ENCODE measurements around the gene FGD3.

Gene FGD3

DNA sequence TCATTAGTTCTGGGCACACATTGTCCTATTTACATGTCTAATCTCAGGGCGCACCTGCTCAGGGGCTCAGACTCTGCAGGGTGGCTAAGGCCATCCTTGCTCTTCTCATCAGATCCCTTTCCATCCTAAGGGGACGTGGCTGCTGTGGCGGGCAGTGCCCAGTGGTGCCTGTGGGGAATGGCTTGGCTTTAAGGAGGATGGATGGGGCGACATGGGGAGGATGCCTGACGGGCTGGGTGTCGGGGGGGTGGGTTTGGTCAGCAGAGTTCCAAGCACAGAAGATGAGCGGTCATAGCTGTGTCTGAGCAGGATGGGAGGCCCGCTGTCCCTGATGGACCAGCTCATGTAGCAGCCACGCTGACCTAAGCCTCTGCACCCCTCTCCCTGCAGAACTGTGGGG lies 70.3 kb downstream of the FGD3 start:
- Histone ChIP-seq H3K9me3 (ENCODE audit: control insufficient read depth in 2 of 2, low read length in 2 of 2) (no peaks in the 10 kb centered on the region), H3K36me3 (ENCODE audit: control insufficient read depth in 2 of 2, insufficient read depth in 2 of 2, low read length in 2 of 2) (peaks cover 0 to 15% of the 10 kb centered on the region in 2 donors), H3K27me3 (ENCODE audit: control insufficient read depth in 2 of 2, insufficient read depth in 2 of 2, low read length in 2 of 2) (peaks cover 0 to 2% of the 10 kb centered on the region in 2 donors), H3K4me1 (ENCODE audit: control insufficient read depth in 2 of 2, insufficient read depth in 2 of 2, low read length in 2 of 2) (no peaks in the 10 kb centered on the region), H3K27ac (ENCODE audit: low read depth in 2 of 2, low read length in 2 of 2) (no peak overlapping the region), H3K4me3 (ENCODE audit: low read length in 2 of 2) (no peak overlapping the region), H3K9ac (ENCODE audit: low read depth in 1 of 2, low read length in 2 of 2) (no peak overlapping the region)

DNA sequence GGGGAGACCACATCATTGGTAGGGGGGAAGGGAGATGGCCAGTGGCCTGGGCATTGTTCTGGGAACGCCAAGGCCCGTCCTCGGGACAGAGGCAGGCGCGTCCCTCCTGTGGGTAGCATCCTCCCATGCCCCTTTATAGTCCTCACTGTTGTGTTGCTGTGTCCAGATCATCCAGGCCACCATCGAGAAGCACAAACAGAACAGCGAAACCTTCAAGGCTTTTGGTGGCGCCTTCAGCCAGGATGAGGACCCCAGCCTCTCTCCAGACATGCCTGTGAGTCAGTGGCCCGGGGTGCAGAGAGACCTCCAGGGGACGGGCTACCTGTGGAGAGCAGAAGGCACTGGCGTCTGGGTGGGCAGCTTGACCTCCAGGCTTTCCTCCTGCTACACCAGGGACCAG lies 72.8 kb downstream of the FGD3 start:
- Histone ChIP-seq H3K9ac (ENCODE audit: low read depth in 1 of 2, low read length in 2 of 2) (no peak overlapping the region), H3K27ac (ENCODE audit: low read depth in 2 of 2, low read length in 2 of 2) (no peak overlapping the region), H3K4me3 (ENCODE audit: low read length in 2 of 2) (no peak overlapping the region), H3K27me3 (ENCODE audit: control insufficient read depth in 2 of 2, insufficient read depth in 2 of 2, low read length in 2 of 2) (no peaks in the 10 kb centered on the region), H3K4me1 (ENCODE audit: control insufficient read depth in 2 of 2, insufficient read depth in 2 of 2, low read length in 2 of 2) (no peaks in the 10 kb centered on the region), H3K36me3 (ENCODE audit: control insufficient read depth in 2 of 2, insufficient read depth in 2 of 2, low read length in 2 of 2) (peaks cover 0 to 15% of the 10 kb centered on the region in 2 donors), H3K9me3 (ENCODE audit: control insufficient read depth in 2 of 2, low read length in 2 of 2) (no peaks in the 10 kb centered on the region)

DNA sequence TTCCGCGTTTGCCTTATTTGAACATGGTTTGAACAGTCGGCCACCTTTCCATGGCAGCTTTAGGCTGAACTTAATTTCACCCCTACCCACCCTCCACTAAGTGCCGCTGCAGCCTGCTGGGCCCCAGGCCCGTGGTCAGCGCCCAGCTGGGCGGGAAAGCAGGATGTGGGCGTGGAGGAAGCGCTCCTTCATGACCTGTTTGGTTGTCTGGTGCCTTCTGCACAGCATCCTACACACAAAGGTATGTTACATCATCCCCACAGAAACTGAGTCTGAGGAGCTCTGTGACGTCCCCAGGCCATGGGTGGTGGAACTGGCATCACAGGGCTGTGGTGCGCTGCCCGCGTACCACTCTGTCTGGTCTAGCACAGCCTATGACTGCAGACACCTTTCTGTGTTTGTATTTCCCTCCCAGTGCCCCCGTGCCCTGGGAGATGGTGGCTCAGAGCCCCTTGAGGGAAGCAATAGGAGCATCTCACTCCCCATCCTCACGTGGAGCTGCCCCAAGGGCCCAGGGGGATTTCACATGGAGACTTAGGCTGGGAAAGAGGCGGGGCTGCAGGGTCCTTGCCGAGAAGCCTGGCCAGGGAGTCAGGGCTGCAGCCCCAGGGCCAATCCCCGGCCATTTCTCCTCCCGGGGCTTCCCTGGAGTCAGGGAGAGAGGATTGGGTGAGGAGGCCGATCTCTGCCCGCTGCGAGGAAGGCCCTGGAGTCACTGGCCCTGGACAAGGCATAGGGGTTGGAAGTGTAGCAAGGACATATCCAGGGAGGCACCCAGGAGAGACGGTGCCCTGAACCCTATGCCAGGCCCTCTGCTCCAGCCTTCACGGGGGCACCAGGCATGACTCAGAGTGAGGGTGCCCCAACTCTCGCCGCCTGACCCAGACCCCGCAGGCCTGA lies 73.7 kb downstream of the FGD3 start:
- no peaks in the 10 kb centered on the region for H3K4me1 ChIP-seq (ENCODE audit: control insufficient read depth in 2 of 2, insufficient read depth in 2 of 2, low read length in 2 of 2)
- H3K4me3 ChIP-seq (ENCODE audit: low read length in 2 of 2): no peak overlapping the region
- H3K9me3 ChIP-seq (ENCODE audit: control insufficient read depth in 2 of 2, low read length in 2 of 2): no peaks in the 10 kb centered on the region
- no peak overlapping the region for H3K27ac ChIP-seq (ENCODE audit: low read depth in 2 of 2, low read length in 2 of 2)
- peaks cover 0 to 15% of the 10 kb centered on the region in 2 donors for H3K36me3 ChIP-seq (ENCODE audit: control insufficient read depth in 2 of 2, insufficient read depth in 2 of 2, low read length in 2 of 2)
- no peaks in the 10 kb centered on the region for H3K27me3 ChIP-seq (ENCODE audit: control insufficient read depth in 2 of 2, insufficient read depth in 2 of 2, low read length in 2 of 2)
- H3K9ac ChIP-seq (ENCODE audit: low read depth in 1 of 2, low read length in 2 of 2): no peak overlapping the region

DNA sequence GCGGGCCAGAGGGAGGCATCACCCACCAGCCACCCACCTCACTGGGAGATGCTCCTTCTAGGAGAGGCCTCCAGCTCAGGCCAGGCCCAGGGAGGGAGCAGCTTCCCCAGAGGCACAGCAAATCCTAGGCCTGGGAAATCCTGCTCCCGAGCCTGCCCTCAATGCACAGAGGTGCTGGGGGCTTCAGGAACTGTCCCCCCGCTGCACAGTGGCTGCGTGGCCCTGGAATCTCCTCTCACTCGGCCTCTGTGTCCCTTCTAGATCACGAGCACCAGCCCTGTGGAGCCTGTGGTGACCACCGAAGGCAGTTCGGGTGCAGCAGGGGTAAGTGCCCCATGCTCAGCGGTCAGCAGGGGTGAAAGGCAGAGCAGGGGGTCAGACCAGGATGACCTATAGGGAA lies 74.7 kb downstream of the FGD3 start:
- H3K27ac ChIP-seq (ENCODE audit: low read depth in 2 of 2, low read length in 2 of 2): no peak overlapping the region
- no peaks in the 10 kb centered on the region for H3K4me1 ChIP-seq (ENCODE audit: control insufficient read depth in 2 of 2, insufficient read depth in 2 of 2, low read length in 2 of 2)
- no peak overlapping the region for H3K4me3 ChIP-seq (ENCODE audit: low read length in 2 of 2)
- H3K36me3 ChIP-seq (ENCODE audit: control insufficient read depth in 2 of 2, insufficient read depth in 2 of 2, low read length in 2 of 2): peaks cover 0 to 15% of the 10 kb centered on the region in 2 donors
- H3K9me3 ChIP-seq (ENCODE audit: control insufficient read depth in 2 of 2, low read length in 2 of 2): no peaks in the 10 kb centered on the region
- no peaks in the 10 kb centered on the region for H3K27me3 ChIP-seq (ENCODE audit: control insufficient read depth in 2 of 2, insufficient read depth in 2 of 2, low read length in 2 of 2)
- H3K9ac ChIP-seq (ENCODE audit: low read depth in 1 of 2, low read length in 2 of 2): no peak overlapping the region

- no peak overlapping the region for H3K27ac ChIP-seq (ENCODE audit: low read depth in 2 of 2, low read length in 2 of 2)
- no peaks in the 10 kb centered on the region for H3K27me3 ChIP-seq (ENCODE audit: control insufficient read depth in 2 of 2, insufficient read depth in 2 of 2, low read length in 2 of 2)
- no peak overlapping the region for H3K9ac ChIP-seq (ENCODE audit: low read depth in 1 of 2, low read length in 2 of 2)
- H3K4me3 ChIP-seq (ENCODE audit: low read length in 2 of 2): no peak overlapping the region
- H3K36me3 ChIP-seq (ENCODE audit: control insufficient read depth in 2 of 2, insufficient read depth in 2 of 2, low read length in 2 of 2): peaks cover 0 to 15% of the 10 kb centered on the region in 2 donors
- H3K9me3 ChIP-seq (ENCODE audit: control insufficient read depth in 2 of 2, low read length in 2 of 2): no peaks in the 10 kb centered on the region
- H3K4me1 ChIP-seq (ENCODE audit: control insufficient read depth in 2 of 2, insufficient read depth in 2 of 2, low read length in 2 of 2): no peaks in the 10 kb centered on the region
These were observed 75.6 kb downstream of the FGD3 start for GRCh38 chr9:93022721-93023520.

GRCh38 chr9:93023521-93023815 lies 76.1 kb downstream of the FGD3 start:
- Histone ChIP-seq H3K4me3 (ENCODE audit: low read length in 2 of 2) (no peak overlapping the region), H3K27me3 (ENCODE audit: control insufficient read depth in 2 of 2, insufficient read depth in 2 of 2, low read length in 2 of 2) (no peaks in the 10 kb centered on the region), H3K9ac (ENCODE audit: low read depth in 1 of 2, low read length in 2 of 2) (no peak overlapping the region), H3K4me1 (ENCODE audit: control insufficient read depth in 2 of 2, insufficient read depth in 2 of 2, low read length in 2 of 2) (no peaks in the 10 kb centered on the region), H3K9me3 (ENCODE audit: control insufficient read depth in 2 of 2, low read length in 2 of 2) (no peaks in the 10 kb centered on the region), H3K27ac (ENCODE audit: low read depth in 2 of 2, low read length in 2 of 2) (no peak overlapping the region), H3K36me3 (ENCODE audit: control insufficient read depth in 2 of 2, insufficient read depth in 2 of 2, low read length in 2 of 2) (peaks cover 0 to 15% of the 10 kb centered on the region in 2 donors)

DNA sequence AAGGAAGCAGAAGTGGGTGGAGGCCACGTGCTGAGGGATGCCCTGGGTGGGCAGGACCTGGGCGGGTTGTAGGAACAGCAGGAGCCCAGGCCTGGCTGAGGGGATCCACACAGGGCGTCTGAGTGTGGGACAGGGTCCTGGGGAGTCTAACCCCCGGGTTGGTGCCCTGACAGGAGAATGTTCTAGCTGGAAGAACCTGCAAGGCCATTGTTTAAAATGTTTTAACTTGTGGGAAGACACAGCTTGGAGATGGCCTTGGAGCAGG lies 77.3 kb downstream of the FGD3 start:
- no peak overlapping the region for H3K9ac ChIP-seq (ENCODE audit: low read depth in 1 of 2, low read length in 2 of 2)
- H3K4me3 ChIP-seq (ENCODE audit: low read length in 2 of 2): no peak overlapping the region
- no peaks in the 10 kb centered on the region for H3K4me1 ChIP-seq (ENCODE audit: control insufficient read depth in 2 of 2, insufficient read depth in 2 of 2, low read length in 2 of 2)
- no peak overlapping the region for H3K27ac ChIP-seq (ENCODE audit: low read depth in 2 of 2, low read length in 2 of 2)
- H3K9me3 ChIP-seq (ENCODE audit: control insufficient read depth in 2 of 2, low read length in 2 of 2): no peaks in the 10 kb centered on the region
- H3K36me3 ChIP-seq (ENCODE audit: control insufficient read depth in 2 of 2, insufficient read depth in 2 of 2, low read length in 2 of 2): peaks cover 0 to 12% of the 10 kb centered on the region in 2 donors
- no peaks in the 10 kb centered on the region for H3K27me3 ChIP-seq (ENCODE audit: control insufficient read depth in 2 of 2, insufficient read depth in 2 of 2, low read length in 2 of 2)

- Histone ChIP-seq H3K4me1 (ENCODE audit: control insufficient read depth in 2 of 2, insufficient read depth in 2 of 2, low read length in 2 of 2) (no peaks in the 10 kb centered on the region), H3K27ac (ENCODE audit: low read depth in 2 of 2, low read length in 2 of 2) (no peak overlapping the region), H3K4me3 (ENCODE audit: low read length in 2 of 2) (no peak overlapping the region), H3K36me3 (ENCODE audit: control insufficient read depth in 2 of 2, insufficient read depth in 2 of 2, low read length in 2 of 2) (peaks cover 0 to 10% of the 10 kb centered on the region in 2 donors), H3K9me3 (ENCODE audit: control insufficient read depth in 2 of 2, low read length in 2 of 2) (no peaks in the 10 kb centered on the region), H3K27me3 (ENCODE audit: control insufficient read depth in 2 of 2, insufficient read depth in 2 of 2, low read length in 2 of 2) (no peaks in the 10 kb centered on the region), H3K9ac (ENCODE audit: low read depth in 1 of 2, low read length in 2 of 2) (no peak overlapping the region)
These were observed 77.8 kb downstream of the FGD3 start for GRCh38 chr9:93024986-93025630.

GRCh38 chr9:93025736-93026135 lies 78.4 kb downstream of the FGD3 start:
- Histone ChIP-seq H3K27ac (ENCODE audit: low read depth in 2 of 2, low read length in 2 of 2) (no peak overlapping the region), H3K9me3 (ENCODE audit: control insufficient read depth in 2 of 2, low read length in 2 of 2) (no peaks in the 10 kb centered on the region), H3K4me3 (ENCODE audit: low read length in 2 of 2) (no peak overlapping the region), H3K27me3 (ENCODE audit: control insufficient read depth in 2 of 2, insufficient read depth in 2 of 2, low read length in 2 of 2) (no peaks in the 10 kb centered on the region), H3K9ac (ENCODE audit: low read depth in 1 of 2, low read length in 2 of 2) (no peak overlapping the region), H3K36me3 (ENCODE audit: control insufficient read depth in 2 of 2, insufficient read depth in 2 of 2, low read length in 2 of 2) (peaks cover 0 to 4% of the 10 kb centered on the region in 2 donors), H3K4me1 (ENCODE audit: control insufficient read depth in 2 of 2, insufficient read depth in 2 of 2, low read length in 2 of 2) (no peaks in the 10 kb centered on the region)

- Histone ChIP-seq H3K4me1 (ENCODE audit: control insufficient read depth in 2 of 2, insufficient read depth in 2 of 2, low read length in 2 of 2) (no peaks in the 10 kb centered on the region), H3K9ac (ENCODE audit: low read depth in 1 of 2, low read length in 2 of 2) (no peak overlapping the region), H3K4me3 (ENCODE audit: low read length in 2 of 2) (no peak overlapping the region), H3K27ac (ENCODE audit: low read depth in 2 of 2, low read length in 2 of 2) (no peak overlapping the region), H3K36me3 (ENCODE audit: control insufficient read depth in 2 of 2, insufficient read depth in 2 of 2, low read length in 2 of 2) (peaks cover 0 to 5% of the 10 kb centered on the region in 2 donors), H3K9me3 (ENCODE audit: control insufficient read depth in 2 of 2, low read length in 2 of 2) (no peaks in the 10 kb centered on the region), H3K27me3 (ENCODE audit: control insufficient read depth in 2 of 2, insufficient read depth in 2 of 2, low read length in 2 of 2) (no peaks in the 10 kb centered on the region)
These were observed 79.3 kb downstream of the FGD3 start for GRCh38 chr9:93026640-93027039.
